Measurements from ENCODE around the gene SKAP1. TPM values are rescaled to one million over a fixed set of nuclear protein-coding genes. Genes with fewer than 3 reads are reported as not detected.
A peak's percentile ranks its signal among the peaks of the same experiment; 100 is the strongest.

SKAP1 gene
- total and polyA plus RNA-seq, 12 donors, result 3.2 to 117 (median 10.7) TPM

DNA sequence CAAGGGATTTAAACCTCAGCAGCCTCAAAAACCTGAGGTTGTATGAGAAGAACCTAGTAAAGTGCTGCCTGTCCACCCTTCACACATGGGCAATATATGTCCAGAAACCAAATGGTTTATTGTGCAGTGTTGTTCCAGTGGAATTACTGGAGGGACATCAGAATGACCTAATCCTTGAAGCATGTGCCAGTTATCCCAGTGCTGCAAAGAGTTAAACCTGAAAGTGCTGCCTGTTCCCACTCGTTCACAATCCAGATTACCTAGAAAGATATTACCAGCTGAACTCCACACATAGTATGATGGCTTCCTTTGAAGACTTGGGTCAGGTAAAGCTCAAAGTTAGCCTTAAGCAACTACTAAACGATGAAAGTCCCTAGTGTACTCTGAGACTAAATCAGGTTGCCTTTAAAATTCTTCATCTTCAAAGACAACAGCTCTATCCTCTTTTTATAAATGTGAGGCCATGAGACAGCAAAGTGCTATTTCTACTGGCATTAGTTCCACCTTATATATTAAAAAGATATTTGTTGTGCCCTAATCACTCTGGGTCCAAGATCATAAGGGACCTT, 189.4 kb downstream of the SKAP1 start:
- H3K27me3 ChIP-seq, result no peaks in the 10 kb centered on the region
- peak overlapping the region in 2 of 5 donors; percentile 46 to 48 for H3K27ac ChIP-seq
- no peak for DNase-seq
- no peaks in the 10 kb centered on the region for H3K36me3 ChIP-seq (replicated peaks in 1 of 2)
- no peak overlapping the region for H3K4me3 ChIP-seq
- no peaks in the 10 kb centered on the region for H3K9me3 ChIP-seq (replicated peaks in 1 of 3)
- intact Hi-C loops (cut with DNase I), result no loop called here
- peaks cover 2 to 41% of the 10 kb centered on the region in 2 donors for H3K4me1 ChIP-seq (replicated peaks in 1 of 2)
- 54 to 64% (median 59%) methylated on average over 2 of the region's 2 CpGs for WGBS, 4 donors
- TF ChIP-seq, protein P1, sequence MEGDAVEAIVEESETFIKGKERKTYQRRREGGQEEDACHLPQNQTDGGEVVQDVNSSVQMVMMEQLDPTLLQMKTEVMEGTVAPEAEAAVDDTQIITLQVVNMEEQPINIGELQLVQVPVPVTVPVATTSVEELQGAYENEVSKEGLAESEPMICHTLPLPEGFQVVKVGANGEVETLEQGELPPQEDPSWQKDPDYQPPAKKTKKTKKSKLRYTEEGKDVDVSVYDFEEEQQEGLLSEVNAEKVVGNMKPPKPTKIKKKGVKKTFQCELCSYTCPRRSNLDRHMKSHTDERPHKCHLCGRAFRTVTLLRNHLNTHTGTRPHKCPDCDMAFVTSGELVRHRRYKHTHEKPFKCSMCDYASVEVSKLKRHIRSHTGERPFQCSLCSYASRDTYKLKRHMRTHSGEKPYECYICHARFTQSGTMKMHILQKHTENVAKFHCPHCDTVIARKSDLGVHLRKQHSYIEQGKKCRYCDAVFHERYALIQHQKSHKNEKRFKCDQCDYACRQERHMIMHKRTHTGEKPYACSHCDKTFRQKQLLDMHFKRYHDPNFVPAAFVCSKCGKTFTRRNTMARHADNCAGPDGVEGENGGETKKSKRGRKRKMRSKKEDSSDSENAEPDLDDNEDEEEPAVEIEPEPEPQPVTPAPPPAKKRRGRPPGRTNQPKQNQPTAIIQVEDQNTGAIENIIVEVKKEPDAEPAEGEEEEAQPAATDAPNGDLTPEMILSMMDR (IDR thresholded peaks at IDR 0.05), result no peak
- TF ChIP-seq POLR2A (IDR thresholded peaks at IDR 0.05), result no peak

DNA sequence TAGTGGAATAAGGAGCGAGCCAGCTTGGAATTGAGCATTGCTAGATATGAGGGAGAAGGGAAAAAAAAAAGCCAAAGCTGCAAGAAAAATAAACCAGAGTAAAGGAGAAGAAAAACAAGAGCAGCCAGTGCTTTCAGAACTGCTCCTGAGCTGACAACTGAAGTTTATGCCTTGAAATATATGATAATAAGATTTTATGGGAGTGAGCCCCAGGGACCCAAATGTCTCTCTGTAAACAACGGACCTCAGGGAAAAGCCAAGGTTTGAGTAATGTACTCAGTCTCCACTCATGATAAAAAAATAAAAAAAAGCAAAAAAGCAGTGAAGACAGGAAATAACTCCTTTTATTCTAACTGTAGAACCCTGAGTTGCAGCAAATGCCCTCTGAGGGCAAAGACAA, 189.9 kb downstream of the SKAP1 start:
- peaks cover 2 to 41% of the 10 kb centered on the region in 2 donors for H3K4me1 ChIP-seq (replicated peaks in 1 of 2)
- WGBS, 4 donors, result 56 to 65% (median 63%) methylated on average over 2 of the region's 2 CpGs
- peak overlapping the region in 2 of 5 donors; percentile 46 to 48 for H3K27ac ChIP-seq
- intact Hi-C loops (cut with DNase I), result no loop called here
- TF ChIP-seq, protein P1 (IDR thresholded peaks at IDR 0.05), result no peak
- no peak for TF ChIP-seq POLR2A (IDR thresholded peaks at IDR 0.05)
- no peak for DNase-seq
- H3K9me3 ChIP-seq (replicated peaks in 1 of 3), result no peaks in the 10 kb centered on the region
- H3K4me3 ChIP-seq, result no peak overlapping the region
- H3K27me3 ChIP-seq, result no peaks in the 10 kb centered on the region
- H3K36me3 ChIP-seq (replicated peaks in 1 of 2), result no peaks in the 10 kb centered on the region

DNA sequence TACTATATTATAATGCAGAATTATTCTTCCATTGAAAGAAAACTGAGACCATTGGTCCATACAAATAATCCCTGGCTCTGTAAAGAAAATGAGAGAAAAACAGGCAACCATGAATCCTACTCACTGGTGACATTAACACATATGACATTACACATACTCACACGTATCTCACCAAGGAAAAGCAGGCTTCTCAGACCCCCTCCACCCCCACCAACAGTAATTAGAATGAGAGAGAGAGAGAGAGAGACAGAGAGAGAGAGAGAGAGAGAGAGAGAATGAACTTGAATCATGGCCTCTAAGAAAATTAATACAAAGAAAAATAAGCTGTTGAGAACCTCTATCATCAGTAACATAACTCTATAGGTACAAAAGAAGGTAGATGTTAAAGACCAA, 190.4 kb downstream of the SKAP1 start:
- Histone ChIP-seq H3K4me3 (no peak overlapping the region), H3K27ac (peak overlapping the region in 1 of 5 donors; percentile 48), H3K9me3 (replicated peaks in 1 of 3) (no peaks in the 10 kb centered on the region), H3K36me3 (replicated peaks in 1 of 2) (no peaks in the 10 kb centered on the region), H3K27me3 (no peaks in the 10 kb centered on the region), H3K4me1 (replicated peaks in 1 of 2) (peaks cover 2 to 41% of the 10 kb centered on the region in 2 donors)
- intact Hi-C loops (cut with DNase I), result no loop called here
- 76 to 87% (median 85%) methylated on average over 1 of the region's 1 CpG for WGBS, 4 donors
- no peak for TF ChIP-seq POLR2A (IDR thresholded peaks at IDR 0.05)
- TF ChIP-seq, protein P1 (IDR thresholded peaks at IDR 0.05), result no peak
- DNase-seq, result no peak

DNA sequence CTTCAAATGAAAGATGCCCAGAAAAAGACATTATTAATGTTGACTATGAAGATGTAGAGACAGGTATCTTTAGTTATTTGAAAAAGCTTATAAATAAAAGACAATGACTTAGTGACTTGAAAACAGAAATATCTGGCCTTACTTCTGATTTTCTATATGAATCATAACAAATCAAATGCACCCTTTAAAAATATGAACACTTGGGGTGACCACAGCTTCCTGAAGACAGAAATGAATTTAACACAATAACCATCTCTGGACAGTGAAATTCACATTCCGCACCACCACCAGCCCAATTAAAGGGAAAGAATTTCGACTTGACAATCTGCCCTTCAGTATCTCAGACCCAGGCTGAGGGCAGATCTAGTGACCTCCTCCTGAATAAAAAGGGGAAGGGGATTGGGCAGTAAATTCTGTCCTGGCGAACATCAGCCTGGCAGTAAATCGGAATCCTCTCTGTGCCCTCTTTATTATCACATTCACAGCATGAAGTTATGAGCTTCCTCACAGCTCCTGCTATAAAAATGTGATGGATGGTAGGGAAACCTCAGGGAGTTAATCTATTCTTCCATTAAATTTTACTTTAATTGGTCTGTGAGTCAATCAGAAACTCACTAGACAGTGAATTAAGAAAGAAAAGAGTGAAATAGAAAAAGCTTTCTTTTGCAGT, 190.9 kb downstream of the SKAP1 start:
- DNase-seq, result no peak
- Histone ChIP-seq H3K36me3 (replicated peaks in 1 of 2) (no peaks in the 10 kb centered on the region), H3K4me1 (replicated peaks in 1 of 2) (peaks cover 2 to 41% of the 10 kb centered on the region in 2 donors), H3K27me3 (no peaks in the 10 kb centered on the region), H3K9me3 (replicated peaks in 1 of 3) (no peaks in the 10 kb centered on the region), H3K27ac (no peak overlapping the region), H3K4me3 (no peak overlapping the region)
- WGBS, 4 donors, result 84 to 91% (median 89%) methylated on average over 4 of the region's 4 CpGs
- intact Hi-C loops (cut with DNase I), result no loop called here
- no peak for TF ChIP-seq POLR2A (IDR thresholded peaks at IDR 0.05)
- TF ChIP-seq, protein P1 (IDR thresholded peaks at IDR 0.05), result no peak
